Fibroblast of lung (primary cell): ENCODE data around the gene PRAMEF12. TPM values are rescaled to one million over a fixed set of nuclear protein-coding genes. Genes with fewer than 3 reads are reported as not detected.

Source experiments
- DNase-seq, 2 donors: peaks; one replicate each; pipeline versions ENCODE4 v3.0.0 to v3.0.0-alpha.2; 2010; ENCODE audit warnings: low read depth in 2 of 2
- H2AFZ ChIP-seq: 2 replicates; pipeline ENCODE4 v1.5.1; 2012; ENCODE audit warnings: low read length, control low read depth, inconsistent platforms
- H3K27ac ChIP-seq: 2 replicates; pipeline ENCODE4 v1.5.1; 2011; ENCODE audit warnings: low read length, control low read depth; ENCODE audit not compliant: insufficient read depth
- H3K27me3 ChIP-seq: 2 replicates; pipeline ENCODE4 v1.5.1; 2011; ENCODE audit warnings: mild to moderate bottlenecking, low read length; ENCODE audit not compliant: control insufficient read depth, insufficient read depth
- H3K36me3 ChIP-seq: 2 replicates; pipeline ENCODE4 v1.5.1; 2011; ENCODE audit warnings: low read length; ENCODE audit not compliant: control insufficient read depth, insufficient read depth
- H3K4me1 ChIP-seq: 2 replicates; pipeline ENCODE4 v1.5.1; 2011; ENCODE audit warnings: low read length; ENCODE audit not compliant: control insufficient read depth, insufficient read depth; ENCODE audit errors: extremely low read depth
- H3K4me2 ChIP-seq: 2 replicates; pipeline ENCODE4 v1.5.1; 2011; ENCODE audit warnings: low read length, control low read depth; ENCODE audit not compliant: insufficient read depth; ENCODE audit errors: extremely low read depth
- H3K4me3 ChIP-seq, 4 experiments: fragments of 200-600 bp in 1 of 4; sonication (generic) in 1 of 4; replicated peaks in 1 of 4; 2 replicates each; pipeline ENCODE4 v1.5.1; 2011 to 2016; ENCODE audit warnings: low read length in 4 of 4, low read depth in 3 of 4, mild to moderate bottlenecking in 3 of 4, control low read depth in 2 of 4, inconsistent platforms in 1 of 4, mixed read lengths in 1 of 4; ENCODE audit not compliant: insufficient read depth in 1 of 4; ENCODE audit errors: control extremely low read depth in 1 of 4
- H3K79me2 ChIP-seq: 2 replicates; pipeline ENCODE4 v1.5.1; 2012; ENCODE audit warnings: mild to moderate bottlenecking, low read length, inconsistent platforms; ENCODE audit not compliant: control insufficient read depth, insufficient read depth
- H3K9ac ChIP-seq: 2 replicates; pipeline ENCODE4 v1.5.1; 2011; ENCODE audit warnings: mild to moderate bottlenecking, low read length, control low read depth; ENCODE audit not compliant: insufficient read depth
- H3K9me3 ChIP-seq: 2 replicates; pipeline ENCODE4 v1.5.1; 2012; ENCODE audit warnings: low read depth, low read length; ENCODE audit not compliant: control insufficient read depth, insufficient read depth
- H4K20me1 ChIP-seq: 2 replicates; pipeline ENCODE4 v1.5.1; 2011; ENCODE audit warnings: low read length; ENCODE audit not compliant: control insufficient read depth, insufficient read depth; ENCODE audit errors: extremely low read depth
- EZH2 ChIP-seq: IDR thresholded peaks from 2 replicates; pipeline ENCODE4 v1.5.1; 2012; ENCODE audit warnings: low read length, control low read depth, mild to moderate bottlenecking; ENCODE audit errors: missing control alignments
- polyA plus RNA-seq, 2 donors: library from polyadenylated mRNA; depleted of rRNA in 1 of 2; stranded (reverse) in 1 of 2; unstranded in 1 of 2; fragments of >200 nt; gene quantifications; 2 replicates each; pipeline ENCODE4 v1.2.1, GENCODE V29; 2011 to 2012; ENCODE audit warnings: missing spikeins in 1 of 2
- total RNA-seq: library from RNA; depleted of rRNA; stranded (reverse); fragments of >200 nt; gene quantifications from 2 replicates; pipeline ENCODE4 v1.2.1, GENCODE V29; 2014
- TF ChIP-seq, protein P1 (sequence below), 2 donors: IDR thresholded peaks in 1 of 2; conservative IDR thresholded peaks in 1 of 2; 1 replicate in 1 of 2; 2 replicates in 1 of 2; pipeline ENCODE4 v1.5.1; 2011 to 2012; ENCODE audit warnings: low read length in 2 of 2, control low read depth in 1 of 2, inconsistent platforms in 1 of 2, low read depth in 1 of 2, mild to moderate bottlenecking in 1 of 2

Gene PRAMEF12
- total and polyA plus RNA-seq, 2 donors (not counting 1 experiment from before 2014, with no cell fraction given) = not detected

DNA sequence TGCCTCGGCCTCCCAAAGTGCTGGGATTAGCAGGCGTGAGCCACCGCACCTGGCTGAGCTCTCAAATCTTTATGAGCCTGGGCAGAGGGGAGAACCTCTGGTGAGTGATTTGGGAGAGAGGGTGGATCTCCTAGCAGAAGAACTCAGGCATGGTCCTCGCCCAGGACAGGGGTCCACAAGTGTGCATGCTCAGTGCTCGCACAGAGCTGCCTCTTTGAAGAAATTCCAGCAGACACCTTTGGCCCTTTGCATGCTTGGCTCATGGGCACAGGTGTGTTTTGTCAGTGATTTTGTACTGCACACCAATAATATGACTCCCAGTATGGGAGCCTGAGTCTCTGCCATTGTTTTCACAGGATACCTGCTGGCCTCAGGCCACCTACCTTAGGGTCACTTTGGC, 11.8 kb upstream of the PRAMEF12 start:
- H3K27ac ChIP-seq = no peak overlapping the region
- no peaks in the 10 kb centered on the region for H3K4me1 ChIP-seq
- no peaks in the 10 kb centered on the region for H4K20me1 ChIP-seq
- no peak for TF ChIP-seq EZH2
- TF ChIP-seq, protein P1, sequence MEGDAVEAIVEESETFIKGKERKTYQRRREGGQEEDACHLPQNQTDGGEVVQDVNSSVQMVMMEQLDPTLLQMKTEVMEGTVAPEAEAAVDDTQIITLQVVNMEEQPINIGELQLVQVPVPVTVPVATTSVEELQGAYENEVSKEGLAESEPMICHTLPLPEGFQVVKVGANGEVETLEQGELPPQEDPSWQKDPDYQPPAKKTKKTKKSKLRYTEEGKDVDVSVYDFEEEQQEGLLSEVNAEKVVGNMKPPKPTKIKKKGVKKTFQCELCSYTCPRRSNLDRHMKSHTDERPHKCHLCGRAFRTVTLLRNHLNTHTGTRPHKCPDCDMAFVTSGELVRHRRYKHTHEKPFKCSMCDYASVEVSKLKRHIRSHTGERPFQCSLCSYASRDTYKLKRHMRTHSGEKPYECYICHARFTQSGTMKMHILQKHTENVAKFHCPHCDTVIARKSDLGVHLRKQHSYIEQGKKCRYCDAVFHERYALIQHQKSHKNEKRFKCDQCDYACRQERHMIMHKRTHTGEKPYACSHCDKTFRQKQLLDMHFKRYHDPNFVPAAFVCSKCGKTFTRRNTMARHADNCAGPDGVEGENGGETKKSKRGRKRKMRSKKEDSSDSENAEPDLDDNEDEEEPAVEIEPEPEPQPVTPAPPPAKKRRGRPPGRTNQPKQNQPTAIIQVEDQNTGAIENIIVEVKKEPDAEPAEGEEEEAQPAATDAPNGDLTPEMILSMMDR (conservative IDR thresholded peaks at IDR 0.05 in 1 of 2, IDR thresholded peaks at IDR 0.05 in 1 of 2; ENCODE audit: low read depth in 1 of 2, low read length in 2 of 2) = no peak
- DNase-seq = no peak
- H3K79me2 ChIP-seq = no peaks in the 10 kb centered on the region
- H3K9ac ChIP-seq = no peak overlapping the region
- no peak overlapping the region for H3K4me3 ChIP-seq
- no peaks in the 10 kb centered on the region for H3K27me3 ChIP-seq
- H3K4me2 ChIP-seq = no peak overlapping the region
- H2AFZ ChIP-seq = no peak overlapping the region
- no peaks in the 10 kb centered on the region for H3K36me3 ChIP-seq
- H3K9me3 ChIP-seq = no peaks in the 10 kb centered on the region

DNA sequence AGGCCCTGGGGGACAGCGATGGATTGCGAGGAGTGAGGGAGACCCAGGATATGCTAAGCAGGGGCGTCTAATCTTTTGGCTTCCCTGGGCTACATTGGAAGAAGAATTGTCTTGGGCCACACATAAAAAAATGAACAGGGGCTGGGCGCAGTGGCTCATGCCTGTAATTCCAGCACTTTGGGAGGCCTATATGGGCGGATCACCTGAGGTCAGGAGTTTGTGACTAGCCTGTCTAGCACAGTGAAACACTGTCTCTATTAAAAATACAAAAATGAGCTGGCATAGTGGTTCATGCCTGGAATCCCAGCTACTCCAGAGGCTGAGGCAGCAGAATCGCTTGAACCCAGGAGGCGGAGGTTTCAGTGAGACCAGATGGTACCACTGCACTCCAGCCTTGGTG, 10.8 kb upstream of the PRAMEF12 start:
- no peak for DNase-seq
- Histone ChIP-seq H3K4me1 (no peaks in the 10 kb centered on the region), H3K79me2 (no peaks in the 10 kb centered on the region), H2AFZ (no peak overlapping the region), H4K20me1 (no peaks in the 10 kb centered on the region), H3K4me2 (no peak overlapping the region), H3K9me3 (no peaks in the 10 kb centered on the region), H3K4me3 (no peak overlapping the region), H3K27me3 (no peaks in the 10 kb centered on the region), H3K36me3 (no peaks in the 10 kb centered on the region), H3K9ac (no peak overlapping the region), H3K27ac (no peak overlapping the region)
- no peak for TF ChIP-seq EZH2
- TF ChIP-seq, protein P1 (conservative IDR thresholded peaks at IDR 0.05 in 1 of 2, IDR thresholded peaks at IDR 0.05 in 1 of 2; ENCODE audit: low read depth in 1 of 2, low read length in 2 of 2) = no peak

DNA sequence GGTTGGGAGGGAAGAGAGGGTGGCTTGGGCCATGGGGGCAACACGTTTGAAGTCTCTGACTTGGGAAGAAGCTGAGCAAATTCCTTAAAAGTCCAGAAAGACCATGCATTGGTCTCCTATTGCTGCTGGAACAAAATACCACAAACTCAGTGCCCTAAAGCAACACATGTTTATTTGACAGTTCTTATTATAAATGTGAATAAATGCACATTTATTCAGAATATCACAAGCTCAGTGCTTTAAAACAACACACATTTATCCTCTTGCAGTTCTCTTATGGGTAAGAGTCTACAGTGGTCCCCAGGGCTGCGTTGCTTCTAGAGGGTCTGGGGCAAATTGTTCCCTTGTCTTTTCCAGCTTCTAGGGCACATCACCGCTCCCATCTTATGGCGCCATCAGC, 10.1 kb upstream of the PRAMEF12 start:
- TF ChIP-seq, protein P1 (conservative IDR thresholded peaks at IDR 0.05 in 1 of 2, IDR thresholded peaks at IDR 0.05 in 1 of 2; ENCODE audit: low read depth in 1 of 2, low read length in 2 of 2) = no peak
- no peak for TF ChIP-seq EZH2
- Histone ChIP-seq H4K20me1 (no peaks in the 10 kb centered on the region), H3K27me3 (no peaks in the 10 kb centered on the region), H3K4me2 (no peak overlapping the region), H2AFZ (no peak overlapping the region), H3K27ac (no peak overlapping the region), H3K36me3 (no peaks in the 10 kb centered on the region), H3K4me1 (no peaks in the 10 kb centered on the region), H3K9ac (no peak overlapping the region), H3K9me3 (no peaks in the 10 kb centered on the region), H3K79me2 (no peaks in the 10 kb centered on the region), H3K4me3 (no peak overlapping the region)
- no peak for DNase-seq
